Fibroblast of the conjunctiva (primary cell): ENCODE data around the gene UBE2Q1.

Experiments used
- DNase-seq: peaks from one replicate; pipeline ENCODE4 v3.0.0-alpha.2; 2010; ENCODE audit warnings: low read depth

UBE2Q1 gene

GRCh38 chr1:154577346-154578057 lies 19.0 kb upstream of the UBE2Q1 start:
- no peak for DNase-seq

GRCh38 chr1:154575951-154576566 lies 17.6 kb upstream of the UBE2Q1 start:
- DNase-seq = no peak

- DNase-seq = no peak
Observed at GRCh38 chr1:154575147-154575927, 16.9 kb upstream of the UBE2Q1 start.

GRCh38 chr1:154574716-154575115 lies 16.3 kb upstream of the UBE2Q1 start:
- no peak for DNase-seq

GRCh38 chr1:154573168-154573510 lies 14.7 kb upstream of the UBE2Q1 start:
- no peak for DNase-seq

- no peak for DNase-seq
Observed at GRCh38 chr1:154572468-154573167, 14.2 kb upstream of the UBE2Q1 start.

GRCh38 chr1:154571964-154572288 lies 13.5 kb upstream of the UBE2Q1 start:
- no peak for DNase-seq

GRCh38 chr1:154571244-154571963 lies 12.9 kb upstream of the UBE2Q1 start:
- DNase-seq = no peak

GRCh38 chr1:154568157-154568815 lies 9.8 kb upstream of the UBE2Q1 start:
- DNase-seq = no peak

GRCh38 chr1:154567386-154568156 lies 9.1 kb upstream of the UBE2Q1 start, which contains the start of gene CHRNB2:
Gene CHRNB2 (plus strand): TSS chr1:154567778. CDS start chr1:154568045, 267 bp downstream.
- DNase-seq = no peak

GRCh38 chr1:154565876-154566275 lies 7.4 kb upstream of the UBE2Q1 start:
- no peak for DNase-seq

GRCh38 chr1:154559466-154560044 lies 1.1 kb upstream of the UBE2Q1 start:
- peak; percentile 92 for DNase-seq

GRCh38 chr1:154558720-154559465 lies 431 bp upstream of the UBE2Q1 start:
- DNase-seq = peak; percentile 98

GRCh38 chr1:154557248-154557938 lies 1.1 kb downstream of the UBE2Q1 start:
- no peak for DNase-seq

- DNase-seq = no peak
Observed at GRCh38 chr1:154556422-154556821, 2.0 kb downstream of the UBE2Q1 start.

GRCh38 chr1:154553056-154554030 lies 5.1 kb downstream of the UBE2Q1 start:
- no peak for DNase-seq

- DNase-seq = no peak
Observed at GRCh38 chr1:154552036-154552435, 6.4 kb downstream of the UBE2Q1 start.

- no peak for DNase-seq
Observed at GRCh38 chr1:154551474-154551873, 7.0 kb downstream of the UBE2Q1 start.
